Loucy (cell line): Measurements from ENCODE around the gene TNPO3.

ENCODE experiments used
- EZH2phosphoT487 ChIP-seq: fragments of 200-600 bp; IDR thresholded peaks from 2 replicates; pipeline ENCODE4 v1.6.1; 2018; ENCODE audit warnings: antibody characterized with exemption, mild to moderate bottlenecking, moderate library complexity, borderline replicate concordance
- TF ChIP-seq, protein P1 (sequence below): fragments of 200-600 bp; sonication (generic); conservative IDR thresholded peaks from 2 replicates; pipeline ENCODE4 v1.5.1; 2014; ENCODE audit warnings: mild to moderate bottlenecking, antibody characterized with exemption, low read length

DNA sequence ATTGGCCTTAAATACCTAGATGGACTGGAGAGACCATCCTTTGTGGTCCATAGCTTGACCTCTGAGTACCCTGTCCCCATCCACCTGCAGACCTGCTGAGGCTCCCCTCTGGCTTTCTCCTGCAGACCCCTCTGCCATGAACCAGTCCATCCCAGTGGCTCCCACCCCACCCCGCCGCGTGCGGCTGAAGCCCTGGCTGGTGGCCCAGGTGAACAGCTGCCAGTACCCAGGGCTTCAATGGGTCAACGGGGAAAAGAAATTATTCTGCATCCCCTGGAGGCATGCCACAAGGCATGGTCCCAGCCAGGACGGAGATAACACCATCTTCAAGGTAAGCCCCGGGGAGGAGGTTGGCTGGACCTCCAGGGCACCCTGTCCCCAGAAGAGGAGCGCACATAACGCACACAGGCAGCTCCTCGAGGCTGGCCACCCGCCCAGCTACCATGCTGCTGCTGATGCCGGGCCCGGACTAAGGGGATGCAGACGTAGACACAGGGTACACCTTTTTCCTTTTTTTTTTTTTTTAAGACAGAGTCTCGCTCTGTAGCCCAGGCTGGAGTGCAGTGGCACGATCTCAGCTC is 112.9 kb downstream of the TNPO3 start:
- TF ChIP-seq, protein P1, sequence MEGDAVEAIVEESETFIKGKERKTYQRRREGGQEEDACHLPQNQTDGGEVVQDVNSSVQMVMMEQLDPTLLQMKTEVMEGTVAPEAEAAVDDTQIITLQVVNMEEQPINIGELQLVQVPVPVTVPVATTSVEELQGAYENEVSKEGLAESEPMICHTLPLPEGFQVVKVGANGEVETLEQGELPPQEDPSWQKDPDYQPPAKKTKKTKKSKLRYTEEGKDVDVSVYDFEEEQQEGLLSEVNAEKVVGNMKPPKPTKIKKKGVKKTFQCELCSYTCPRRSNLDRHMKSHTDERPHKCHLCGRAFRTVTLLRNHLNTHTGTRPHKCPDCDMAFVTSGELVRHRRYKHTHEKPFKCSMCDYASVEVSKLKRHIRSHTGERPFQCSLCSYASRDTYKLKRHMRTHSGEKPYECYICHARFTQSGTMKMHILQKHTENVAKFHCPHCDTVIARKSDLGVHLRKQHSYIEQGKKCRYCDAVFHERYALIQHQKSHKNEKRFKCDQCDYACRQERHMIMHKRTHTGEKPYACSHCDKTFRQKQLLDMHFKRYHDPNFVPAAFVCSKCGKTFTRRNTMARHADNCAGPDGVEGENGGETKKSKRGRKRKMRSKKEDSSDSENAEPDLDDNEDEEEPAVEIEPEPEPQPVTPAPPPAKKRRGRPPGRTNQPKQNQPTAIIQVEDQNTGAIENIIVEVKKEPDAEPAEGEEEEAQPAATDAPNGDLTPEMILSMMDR = no peak
- TF ChIP-seq EZH2phosphoT487 = no peak
